ENCODE data around the gene UBA3.

DNA sequence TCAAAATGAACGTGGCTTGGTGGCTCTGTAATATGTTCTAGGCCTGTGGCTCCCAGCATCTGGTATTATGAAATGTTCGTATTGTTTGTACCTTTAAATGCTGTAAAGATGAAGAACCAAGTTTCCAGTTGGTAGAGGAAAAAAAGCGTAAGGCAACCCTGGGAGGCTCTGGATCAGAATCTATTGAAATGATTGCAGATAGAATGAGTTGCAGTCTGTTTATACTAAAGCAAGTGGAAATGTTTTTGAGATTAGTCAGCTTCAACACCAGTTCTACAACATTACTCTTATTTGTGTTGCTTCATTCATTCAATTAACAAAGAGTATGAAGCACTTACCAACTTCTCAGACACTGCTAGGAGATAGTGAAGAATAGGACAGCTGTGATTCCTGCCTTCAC is 9.9 kb upstream of the UBA3 start:
- TF ChIP-seq, protein P1, sequence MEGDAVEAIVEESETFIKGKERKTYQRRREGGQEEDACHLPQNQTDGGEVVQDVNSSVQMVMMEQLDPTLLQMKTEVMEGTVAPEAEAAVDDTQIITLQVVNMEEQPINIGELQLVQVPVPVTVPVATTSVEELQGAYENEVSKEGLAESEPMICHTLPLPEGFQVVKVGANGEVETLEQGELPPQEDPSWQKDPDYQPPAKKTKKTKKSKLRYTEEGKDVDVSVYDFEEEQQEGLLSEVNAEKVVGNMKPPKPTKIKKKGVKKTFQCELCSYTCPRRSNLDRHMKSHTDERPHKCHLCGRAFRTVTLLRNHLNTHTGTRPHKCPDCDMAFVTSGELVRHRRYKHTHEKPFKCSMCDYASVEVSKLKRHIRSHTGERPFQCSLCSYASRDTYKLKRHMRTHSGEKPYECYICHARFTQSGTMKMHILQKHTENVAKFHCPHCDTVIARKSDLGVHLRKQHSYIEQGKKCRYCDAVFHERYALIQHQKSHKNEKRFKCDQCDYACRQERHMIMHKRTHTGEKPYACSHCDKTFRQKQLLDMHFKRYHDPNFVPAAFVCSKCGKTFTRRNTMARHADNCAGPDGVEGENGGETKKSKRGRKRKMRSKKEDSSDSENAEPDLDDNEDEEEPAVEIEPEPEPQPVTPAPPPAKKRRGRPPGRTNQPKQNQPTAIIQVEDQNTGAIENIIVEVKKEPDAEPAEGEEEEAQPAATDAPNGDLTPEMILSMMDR (IDR thresholded peaks at IDR 0.05): no peak
- no peak for TF ChIP-seq POLR2A (IDR thresholded peaks at IDR 0.05)
